ENCODE results near the gene HUWE1.
"Not testable (repeated sequence)": the region's sequence is repeated elsewhere in the genome, so short reads cannot be mapped to it uniquely, and the experiment has no call there.

HUWE1 gene, protein sequence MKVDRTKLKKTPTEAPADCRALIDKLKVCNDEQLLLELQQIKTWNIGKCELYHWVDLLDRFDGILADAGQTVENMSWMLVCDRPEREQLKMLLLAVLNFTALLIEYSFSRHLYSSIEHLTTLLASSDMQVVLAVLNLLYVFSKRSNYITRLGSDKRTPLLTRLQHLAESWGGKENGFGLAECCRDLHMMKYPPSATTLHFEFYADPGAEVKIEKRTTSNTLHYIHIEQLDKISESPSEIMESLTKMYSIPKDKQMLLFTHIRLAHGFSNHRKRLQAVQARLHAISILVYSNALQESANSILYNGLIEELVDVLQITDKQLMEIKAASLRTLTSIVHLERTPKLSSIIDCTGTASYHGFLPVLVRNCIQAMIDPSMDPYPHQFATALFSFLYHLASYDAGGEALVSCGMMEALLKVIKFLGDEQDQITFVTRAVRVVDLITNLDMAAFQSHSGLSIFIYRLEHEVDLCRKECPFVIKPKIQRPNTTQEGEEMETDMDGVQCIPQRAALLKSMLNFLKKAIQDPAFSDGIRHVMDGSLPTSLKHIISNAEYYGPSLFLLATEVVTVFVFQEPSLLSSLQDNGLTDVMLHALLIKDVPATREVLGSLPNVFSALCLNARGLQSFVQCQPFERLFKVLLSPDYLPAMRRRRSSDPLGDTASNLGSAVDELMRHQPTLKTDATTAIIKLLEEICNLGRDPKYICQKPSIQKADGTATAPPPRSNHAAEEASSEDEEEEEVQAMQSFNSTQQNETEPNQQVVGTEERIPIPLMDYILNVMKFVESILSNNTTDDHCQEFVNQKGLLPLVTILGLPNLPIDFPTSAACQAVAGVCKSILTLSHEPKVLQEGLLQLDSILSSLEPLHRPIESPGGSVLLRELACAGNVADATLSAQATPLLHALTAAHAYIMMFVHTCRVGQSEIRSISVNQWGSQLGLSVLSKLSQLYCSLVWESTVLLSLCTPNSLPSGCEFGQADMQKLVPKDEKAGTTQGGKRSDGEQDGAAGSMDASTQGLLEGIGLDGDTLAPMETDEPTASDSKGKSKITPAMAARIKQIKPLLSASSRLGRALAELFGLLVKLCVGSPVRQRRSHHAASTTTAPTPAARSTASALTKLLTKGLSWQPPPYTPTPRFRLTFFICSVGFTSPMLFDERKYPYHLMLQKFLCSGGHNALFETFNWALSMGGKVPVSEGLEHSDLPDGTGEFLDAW (N-terminal part only)

DNA sequence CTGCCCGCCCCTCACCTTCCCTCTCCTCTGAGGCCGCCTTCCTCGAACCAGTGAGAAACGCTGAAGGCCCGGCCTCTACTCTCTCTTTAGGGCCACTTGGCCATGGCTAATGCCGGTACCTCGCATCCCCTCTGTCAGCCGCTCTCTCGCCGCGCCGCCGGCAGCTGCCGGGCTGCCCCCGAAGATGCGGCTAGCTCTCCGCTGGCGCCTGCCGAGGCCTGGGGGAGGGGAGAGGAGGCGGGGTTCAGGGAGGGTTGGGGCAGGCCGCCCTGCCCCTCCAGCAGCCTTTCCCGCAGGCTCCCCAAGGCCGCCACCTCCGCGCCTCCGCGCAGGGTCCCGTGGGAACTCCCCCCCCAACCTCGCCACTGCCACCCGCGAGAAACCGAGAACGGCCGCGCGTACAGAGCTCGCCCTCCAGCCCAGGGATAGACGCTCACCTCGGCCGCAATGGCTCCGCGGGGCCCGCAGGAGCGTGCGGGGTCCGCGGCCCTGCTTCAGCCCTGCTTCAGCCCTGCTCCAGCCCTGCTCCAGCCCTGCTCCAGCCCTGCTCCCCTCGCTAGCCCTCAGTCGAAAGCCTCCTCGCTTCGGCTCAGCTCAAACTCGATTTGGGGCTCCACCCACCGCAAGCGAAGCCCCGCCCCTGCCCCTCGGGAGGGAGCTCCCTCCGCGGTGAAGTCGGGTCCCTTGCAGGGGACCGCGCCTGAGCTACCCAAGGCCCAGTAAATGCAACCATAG, at the start of gene HUWE1:
Gene HUWE1, minus strand, starts transcription at position 569 of the 735 bp plus-strand sequence. CDS start 32,612 bp downstream, outside the sequence.
- DNase-seq (ENCODE audit: low read depth in 2 of 2): peak; percentile 68 to 71

DNA sequence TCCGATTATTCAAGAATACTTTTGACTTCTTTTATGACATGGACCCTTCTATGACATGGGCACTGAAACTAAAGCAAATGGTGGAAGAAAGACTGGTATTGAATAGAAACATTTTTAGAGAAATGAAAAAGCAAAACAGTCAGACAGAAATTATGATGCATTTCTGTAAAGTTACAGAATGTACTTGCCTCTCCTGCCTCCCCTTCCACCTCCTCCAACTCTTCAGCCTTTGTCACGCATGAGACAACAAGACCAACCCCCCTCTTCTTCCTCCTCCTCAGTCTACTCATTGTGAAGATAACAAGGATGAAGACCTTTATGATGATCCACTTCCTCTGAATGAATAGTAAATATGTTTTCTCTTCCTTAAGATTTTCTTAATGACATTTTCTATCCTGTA, 46.3 kb upstream of the HUWE1 start:
- DNase-seq (ENCODE audit: low read depth in 2 of 2): no peak

DNA sequence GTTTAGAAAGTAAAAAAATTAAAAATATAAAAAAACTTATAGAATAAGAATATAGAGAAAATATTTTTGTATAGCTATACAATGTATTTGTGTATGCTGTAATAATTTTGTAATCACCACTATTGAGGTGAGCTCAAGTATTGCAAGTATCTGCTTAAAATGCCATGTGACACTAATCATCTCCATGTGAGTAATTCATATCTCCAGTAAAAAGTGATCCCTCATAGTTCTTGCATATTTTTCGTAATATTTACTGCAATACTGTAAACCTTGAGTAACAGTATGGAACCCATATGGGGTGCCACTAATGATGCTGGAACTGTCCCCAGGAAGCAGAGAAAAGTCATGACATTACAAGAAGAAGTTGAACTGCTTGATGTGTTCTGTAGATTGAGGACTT, 43.2 kb upstream of the HUWE1 start:
- DNase-seq (ENCODE audit: low read depth in 2 of 2): no peak

DNA sequence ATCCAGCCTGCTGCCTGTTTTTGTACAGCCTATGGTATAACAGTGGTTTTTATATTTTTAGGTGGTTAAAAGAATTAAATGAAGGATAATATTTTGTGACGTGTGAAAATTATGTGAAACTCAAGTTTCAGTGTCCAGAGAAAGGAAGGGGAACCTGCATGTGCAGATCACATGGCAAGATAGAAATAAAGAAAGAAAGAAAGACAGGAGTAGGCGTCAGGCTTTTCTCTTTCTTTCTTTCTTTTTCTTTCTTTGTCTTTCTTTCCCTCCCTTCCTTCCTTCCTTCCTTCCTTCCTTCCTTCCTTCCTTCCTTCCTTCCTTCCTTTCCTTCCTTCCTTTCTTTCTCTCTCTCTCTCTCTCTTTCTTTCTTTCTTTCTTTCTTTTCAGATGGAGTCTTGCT, 42.0 kb upstream of the HUWE1 start:
- DNase-seq (ENCODE audit: low read depth in 2 of 2): no peak

DNA sequence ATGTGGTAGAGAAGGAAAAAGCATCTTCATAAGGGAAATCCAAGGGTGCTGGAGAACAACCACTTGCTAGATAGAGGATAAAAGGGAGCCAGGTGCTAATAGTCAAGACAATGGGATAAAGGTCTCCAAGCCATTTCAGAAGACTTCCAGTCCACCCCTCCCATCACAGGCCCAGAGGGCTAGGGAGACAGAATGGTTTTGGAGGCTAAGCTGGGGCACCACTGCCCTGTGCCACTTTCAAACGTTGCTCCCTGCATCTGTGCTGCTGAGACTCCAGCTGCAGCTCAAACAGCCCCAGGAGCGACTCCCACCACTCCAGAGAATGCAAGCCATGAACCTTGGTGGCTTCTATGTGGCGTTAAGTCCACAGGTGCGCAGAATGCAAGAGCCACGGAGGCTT, 38.4 kb upstream of the HUWE1 start:
- no peak for DNase-seq (ENCODE audit: low read depth in 2 of 2)

DNA sequence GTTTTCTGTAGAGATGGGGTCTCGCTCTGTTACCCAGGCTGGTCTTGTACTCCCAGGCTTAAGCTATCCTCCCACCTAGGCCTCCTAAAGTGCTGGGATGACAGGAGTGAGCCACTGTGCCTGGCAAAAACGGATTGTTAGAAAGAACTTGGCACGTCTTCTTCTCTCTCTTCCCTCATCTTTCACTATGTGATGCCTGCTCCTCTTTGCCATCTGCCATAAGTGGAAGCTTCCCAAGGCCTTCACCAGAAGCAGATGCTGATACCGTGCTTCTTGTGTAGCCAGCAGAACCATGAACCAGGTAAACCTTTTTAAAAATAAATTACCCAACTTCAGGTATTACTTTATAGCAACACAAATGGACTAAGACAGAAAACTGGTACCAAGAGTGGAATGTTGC, 36.9 kb upstream of the HUWE1 start:
- DNase-seq (ENCODE audit: low read depth in 2 of 2): no peak

DNA sequence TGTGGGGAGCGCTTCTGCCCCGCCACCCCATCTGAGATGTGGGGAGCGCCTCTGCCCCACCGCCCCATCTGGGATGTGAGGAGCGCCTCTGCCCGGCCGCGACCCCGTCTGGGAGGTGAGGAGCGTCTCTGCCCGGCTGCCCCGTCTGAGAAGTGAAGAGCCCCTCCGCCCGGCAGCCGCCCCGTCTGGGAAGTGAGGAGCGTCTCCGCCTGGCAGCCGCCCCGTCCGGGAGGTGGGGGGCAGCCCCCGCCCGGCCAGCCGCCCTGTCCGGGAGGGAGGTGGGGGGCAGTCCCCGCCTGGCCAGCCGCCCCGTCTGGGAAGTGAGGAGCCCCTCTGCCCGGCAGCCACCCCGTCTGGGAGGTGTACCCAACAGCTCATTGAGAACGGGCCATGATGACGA, 35.1 kb upstream of the HUWE1 start:
- DNase-seq (ENCODE audit: low read depth in 2 of 2): not testable (repeated sequence)

DNA sequence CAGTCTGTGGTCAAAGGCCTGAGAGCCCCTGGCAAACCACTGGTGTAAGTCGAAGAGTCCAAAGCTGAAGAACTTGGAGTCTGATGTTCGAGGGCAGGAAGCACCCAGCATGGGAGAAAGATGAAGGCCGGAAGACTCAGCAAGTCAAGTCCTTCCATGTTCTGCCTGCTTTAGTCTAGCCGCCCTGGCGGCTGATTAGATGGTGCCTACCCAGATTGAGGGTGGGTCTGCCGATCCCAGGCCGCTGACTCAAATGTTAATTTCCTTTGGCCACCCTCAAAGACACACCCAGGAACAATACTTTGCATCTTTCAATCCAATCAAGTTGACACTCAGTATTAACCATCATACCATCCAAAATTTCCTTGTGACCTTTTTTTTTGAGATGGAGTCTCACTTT, 33.1 kb upstream of the HUWE1 start:
- not testable (repeated sequence) for DNase-seq (ENCODE audit: low read depth in 2 of 2)

DNA sequence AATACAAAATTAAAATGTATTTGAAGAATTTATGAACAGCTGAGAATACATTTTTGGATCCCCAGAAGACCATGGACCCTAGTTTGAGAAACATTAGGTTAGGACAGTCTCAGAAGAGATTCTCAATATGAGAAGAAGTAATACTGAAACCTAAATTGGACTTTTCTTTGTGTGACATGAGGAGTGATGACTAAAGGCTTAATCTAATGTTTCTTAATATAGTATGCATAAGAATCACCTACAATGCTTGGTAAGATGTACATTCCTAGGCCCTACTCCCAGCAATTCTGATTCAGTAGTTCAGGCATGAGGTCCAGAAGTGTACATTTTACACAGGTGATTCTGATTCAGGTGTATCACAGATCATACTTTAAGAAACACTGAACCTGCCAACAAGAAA, 31.6 kb upstream of the HUWE1 start:
- no peak for DNase-seq (ENCODE audit: low read depth in 2 of 2)

DNA sequence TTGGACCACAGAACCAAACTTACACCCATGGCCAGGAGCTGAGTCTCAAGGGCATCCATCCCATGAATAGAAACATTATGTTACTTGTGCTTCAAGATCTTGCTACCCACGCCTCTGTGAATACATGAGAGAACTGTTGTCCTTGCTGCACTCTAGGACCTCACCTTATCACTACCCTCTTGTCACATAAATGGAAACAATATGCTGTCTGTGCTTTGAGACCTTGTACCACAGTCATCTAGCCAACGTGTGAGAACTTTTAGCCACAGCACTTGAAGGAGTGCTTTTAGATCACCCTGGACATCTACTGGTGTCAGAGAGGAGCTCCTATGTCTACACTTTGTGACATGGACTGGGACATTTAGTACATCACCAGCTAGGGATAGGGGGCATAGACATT, 30.7 kb upstream of the HUWE1 start:
- DNase-seq (ENCODE audit: low read depth in 2 of 2): no peak

DNA sequence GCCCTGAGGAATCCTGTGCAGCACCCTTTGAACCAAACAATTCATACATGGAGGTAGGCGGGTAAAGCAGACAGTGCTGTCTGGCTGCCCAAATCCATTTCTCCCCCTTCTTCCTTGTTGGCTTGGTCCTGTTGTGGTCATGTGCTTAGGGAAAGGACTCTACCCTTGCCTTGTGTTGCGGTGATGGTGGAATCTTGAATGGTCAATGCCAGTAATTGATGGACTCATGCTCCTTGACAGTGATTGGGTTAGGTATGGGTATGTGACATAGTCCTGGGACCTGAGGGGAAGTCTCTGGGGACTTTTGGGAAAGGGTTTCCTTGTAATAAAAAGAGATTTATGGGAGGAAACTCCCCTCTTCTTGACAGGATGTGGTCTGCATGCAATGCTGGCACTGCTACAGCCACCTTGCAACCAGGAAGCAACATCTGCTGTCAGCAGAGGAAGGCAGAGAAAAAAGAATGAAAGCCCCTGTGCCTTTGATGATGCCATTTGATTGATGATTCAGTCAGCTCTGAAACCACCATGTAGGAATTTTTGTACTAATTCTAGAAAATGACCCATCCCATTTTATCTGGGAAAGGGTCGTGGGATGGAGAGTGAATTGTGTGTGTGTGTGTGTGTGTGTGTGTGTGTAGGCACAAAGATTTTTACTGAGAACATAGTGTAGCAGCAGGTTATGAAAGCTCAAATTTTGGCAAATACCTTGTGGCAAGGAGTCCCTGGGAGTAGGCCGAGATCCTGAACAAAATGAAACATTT, 30.0 kb upstream of the HUWE1 start:
- DNase-seq (ENCODE audit: low read depth in 2 of 2): peak in 1 of 2 donors; percentile 38

DNA sequence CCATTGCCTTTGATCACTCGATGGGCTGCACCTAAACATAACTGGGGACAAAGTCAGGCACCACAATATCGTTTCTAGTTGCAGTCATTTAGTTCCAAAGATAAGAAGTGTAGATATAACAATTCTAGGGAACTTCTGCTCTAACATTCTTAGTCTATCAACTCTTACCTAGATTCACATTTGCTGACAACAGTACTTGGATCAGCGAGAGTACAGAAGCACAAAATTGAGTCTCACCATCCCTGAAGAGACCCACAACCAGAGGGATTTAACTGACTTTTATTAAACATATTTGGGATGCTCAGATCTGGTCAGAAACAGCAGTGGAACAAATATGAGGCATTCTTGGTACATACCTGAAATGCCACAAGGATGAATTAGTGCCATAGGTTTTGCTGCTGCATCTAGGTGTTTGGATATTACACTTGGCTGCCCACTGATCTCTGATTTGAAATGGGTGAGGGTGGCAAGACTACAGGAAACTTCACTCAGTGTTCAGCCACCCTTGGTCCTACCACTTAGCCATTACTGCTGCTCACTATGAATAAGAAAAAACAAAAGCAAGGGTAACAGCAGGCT, 28.9 kb upstream of the HUWE1 start:
- no peak for DNase-seq (ENCODE audit: low read depth in 2 of 2)

DNA sequence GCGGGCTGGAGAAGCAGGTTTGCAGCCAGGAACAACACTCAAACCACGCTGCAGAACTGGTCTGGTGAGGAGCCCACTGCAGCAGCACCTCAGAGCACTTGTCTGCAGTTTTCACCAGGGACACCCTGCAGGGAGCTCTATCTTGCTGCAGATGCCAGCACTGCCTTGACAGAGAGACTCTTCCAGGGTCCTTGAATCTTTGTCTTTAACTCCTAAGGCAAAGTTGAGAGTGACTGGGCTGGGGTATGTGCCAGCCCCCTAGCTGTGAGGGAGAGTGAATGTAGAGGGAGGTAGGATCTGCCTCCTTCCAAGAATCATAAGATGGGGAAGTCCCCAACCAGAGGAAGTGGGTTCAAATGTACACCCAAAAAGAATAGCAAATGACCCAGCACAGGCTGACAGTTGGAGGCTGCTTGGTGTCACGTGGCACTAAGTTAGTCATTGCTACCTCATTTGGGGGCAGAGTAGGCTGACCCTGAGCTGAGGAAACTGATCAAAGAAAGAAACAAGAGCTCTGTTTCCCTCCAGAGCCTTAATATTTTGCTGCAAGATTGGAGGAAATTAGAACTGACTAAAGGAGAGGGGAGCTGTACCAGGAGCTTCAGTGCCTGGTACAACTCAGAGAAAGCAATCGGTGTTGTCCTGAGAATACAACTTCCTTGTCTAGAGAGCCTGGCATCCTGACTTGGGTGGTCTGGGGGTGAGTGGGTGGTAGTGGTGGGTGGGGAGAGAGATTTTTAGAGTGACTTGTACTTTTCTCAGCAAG, 28.2 kb upstream of the HUWE1 start:
- peak; percentile 27 to 48 for DNase-seq (ENCODE audit: low read depth in 2 of 2)

DNA sequence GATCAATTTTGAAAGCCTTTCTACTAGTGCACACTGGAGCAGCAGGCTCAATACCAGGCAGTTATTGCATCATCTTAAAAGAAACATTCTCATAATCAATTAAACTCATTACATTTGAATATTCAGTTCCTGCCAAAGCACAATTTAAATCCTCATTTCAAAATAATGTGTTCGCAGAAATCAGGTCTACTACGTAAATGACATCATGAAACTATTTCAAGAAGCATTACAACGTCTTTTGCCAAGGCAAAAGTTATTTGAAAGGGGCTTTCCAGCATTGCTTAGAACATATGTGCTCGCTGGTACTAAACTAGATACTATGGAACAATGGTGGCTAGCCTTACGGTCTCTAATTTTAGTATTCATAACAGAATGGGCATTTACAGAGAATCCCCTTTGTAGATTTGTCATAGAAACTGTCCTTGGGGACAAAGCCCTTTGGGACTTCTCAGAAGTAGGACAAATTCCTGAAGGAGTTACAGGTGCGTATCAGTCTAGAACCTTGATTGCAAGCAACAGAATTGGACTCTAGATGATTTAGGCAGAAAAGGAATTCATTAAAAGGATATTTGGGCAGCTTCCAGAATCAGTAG, 27.6 kb upstream of the HUWE1 start:
- DNase-seq (ENCODE audit: low read depth in 2 of 2): no peak

DNA sequence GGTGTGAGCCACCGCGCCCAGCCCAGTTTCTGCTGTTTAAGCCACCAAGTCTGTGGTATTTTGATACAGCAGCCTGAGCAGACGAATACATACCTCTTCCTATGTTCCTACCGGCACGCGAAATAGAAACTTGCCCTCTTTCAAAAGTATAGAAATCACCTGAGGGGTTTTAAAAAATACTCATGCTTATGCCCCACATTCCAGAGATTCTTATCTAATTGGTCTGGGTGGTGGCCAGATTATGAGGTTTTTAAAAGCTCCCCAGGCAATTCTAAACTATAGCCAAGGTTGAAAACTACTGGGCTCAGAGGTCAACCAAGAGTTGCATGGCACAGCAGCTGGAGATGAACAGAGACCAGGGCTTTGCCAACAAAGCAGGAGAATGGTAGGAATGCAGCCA, 24.9 kb upstream of the HUWE1 start:
- DNase-seq (ENCODE audit: low read depth in 2 of 2): no peak

DNA sequence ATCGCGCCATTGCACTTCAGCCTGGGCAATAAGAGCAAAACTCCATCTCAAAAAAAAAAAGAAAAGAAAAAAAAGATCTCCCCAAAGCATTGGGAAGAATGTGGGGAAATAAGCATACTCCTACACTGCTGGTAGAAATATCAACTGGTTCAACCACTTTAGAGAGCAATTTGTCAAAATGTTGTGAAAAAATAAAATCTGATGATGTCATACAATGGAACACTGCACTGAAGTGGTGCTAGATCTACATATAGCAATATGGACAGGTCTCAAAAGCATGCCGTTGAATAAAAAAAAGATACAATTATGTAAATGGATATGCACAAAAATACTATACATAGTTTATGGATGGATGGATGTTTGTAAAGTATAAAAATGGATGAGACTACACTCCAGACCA, 18.3 kb upstream of the HUWE1 start:
- DNase-seq (ENCODE audit: low read depth in 2 of 2): no peak

DNA sequence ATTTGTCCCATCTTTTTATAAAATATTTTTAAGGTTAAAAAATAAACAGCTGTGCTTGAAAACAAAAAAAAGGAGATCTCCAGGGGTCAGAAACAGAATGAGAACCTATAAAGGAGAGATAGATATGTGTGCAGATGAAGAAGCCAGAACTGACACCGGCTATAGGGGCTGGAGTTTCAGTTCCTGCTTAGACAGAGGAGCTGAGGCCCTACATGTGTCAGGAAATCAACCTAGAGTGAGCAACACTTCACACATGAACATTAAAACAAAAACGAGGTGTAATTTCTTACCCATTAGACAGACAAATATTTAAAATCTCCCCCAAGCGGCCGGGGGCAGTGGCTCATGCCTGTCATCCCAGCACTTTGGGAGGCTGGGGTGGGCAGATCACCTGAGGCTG, 17.8 kb upstream of the HUWE1 start:
- no peak for DNase-seq (ENCODE audit: low read depth in 2 of 2)

DNA sequence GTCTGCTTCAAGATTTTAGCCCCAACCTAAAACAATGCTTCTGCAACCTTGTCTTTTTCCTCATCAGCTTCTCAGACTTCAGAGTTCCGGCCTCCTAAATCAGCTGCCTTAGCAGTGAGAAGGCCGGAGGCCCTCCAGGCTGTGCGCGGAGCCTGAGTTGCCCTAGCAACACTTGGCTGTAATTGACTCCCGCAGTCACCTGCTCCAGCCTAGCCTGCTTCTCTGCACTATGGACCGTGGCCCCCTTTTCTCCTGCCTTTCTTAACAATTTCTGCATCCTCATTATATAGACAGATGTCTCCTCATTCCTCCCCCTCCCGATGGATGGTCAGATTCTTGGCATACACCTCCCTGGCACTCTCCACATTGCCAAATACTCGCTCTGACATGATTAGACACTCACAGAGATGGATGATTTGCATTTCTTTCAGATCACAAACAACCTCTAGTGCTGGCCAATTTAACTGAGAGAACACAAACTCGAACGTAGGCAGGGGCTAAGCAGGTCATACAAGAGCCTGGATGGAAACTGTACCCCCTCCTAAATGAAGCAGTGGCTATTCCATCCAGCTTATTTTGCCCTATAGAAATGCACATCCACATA, 9.5 kb upstream of the HUWE1 start:
- DNase-seq (ENCODE audit: low read depth in 2 of 2): no peak

DNA sequence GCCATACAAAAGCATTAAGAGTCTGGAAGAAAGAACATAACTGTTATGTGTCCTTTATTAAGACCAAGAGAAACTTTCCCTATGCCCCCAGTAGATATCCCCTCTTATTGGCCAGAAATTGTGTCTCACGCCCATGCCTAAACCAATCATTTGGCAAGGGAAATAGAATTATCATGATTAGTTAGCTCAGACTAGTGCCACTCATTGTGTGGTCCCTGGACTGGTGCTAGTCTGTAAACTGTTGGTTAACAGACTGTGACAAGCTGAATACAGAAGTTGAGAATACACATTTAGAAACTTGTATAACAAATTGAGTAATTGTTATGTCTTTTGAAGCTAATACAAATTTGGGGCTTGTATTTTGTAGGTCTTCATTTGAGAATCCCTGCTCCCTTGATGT, 8.1 kb upstream of the HUWE1 start:
- DNase-seq (ENCODE audit: low read depth in 2 of 2): no peak
